ENCODE data around the gene TMEM98.

TMEM98 gene

DNA sequence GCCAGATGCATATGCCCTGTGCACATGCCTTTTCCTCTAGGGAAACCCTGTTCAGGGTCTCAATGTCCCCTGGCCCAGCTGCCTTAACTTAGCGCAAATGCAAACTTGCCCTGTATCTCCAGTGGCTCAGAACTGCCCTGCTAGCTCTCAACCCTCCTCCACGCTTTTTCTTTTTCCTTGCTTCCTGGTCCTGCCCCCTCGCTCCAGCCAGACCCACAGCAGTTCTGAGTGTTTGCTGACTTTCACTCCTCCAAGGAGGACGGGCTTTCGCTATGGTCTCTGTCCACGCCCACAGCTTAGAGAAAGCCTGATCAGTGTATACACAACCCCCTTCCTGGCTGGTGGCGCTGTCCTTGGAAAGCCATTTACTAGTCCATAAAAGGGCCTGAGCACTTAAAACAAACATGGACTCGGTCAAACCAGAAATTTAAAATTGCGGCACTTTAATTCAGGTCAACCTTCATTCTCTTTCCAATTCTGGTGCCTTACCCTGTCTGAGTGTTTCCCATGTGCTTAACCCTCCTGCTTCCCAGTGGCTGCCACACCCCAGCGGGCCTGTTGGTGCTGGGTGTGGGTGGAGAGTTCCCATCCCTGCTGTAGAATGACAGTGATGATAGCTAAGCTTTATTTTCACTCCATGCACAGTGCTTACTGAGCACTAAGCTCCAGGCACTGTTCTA lies 15.6 kb upstream of the TMEM98 start:
- Mint-ChIP-seq H3K4me1 (peaks cover 10% of the 10 kb centered on the region), H3K27ac (peak overlapping the region; percentile 23 to 84 (median 46)), H3K4me3 (peak overlapping the region; percentile 17 to 51 (median 22)), H3K36me3 (ENCODE audit: low read depth) (no peaks in the 10 kb centered on the region), H3K9me3 (no peaks in the 10 kb centered on the region), H3K27me3 (ENCODE audit: low read depth) (no peaks in the 10 kb centered on the region)
- TF ChIP-seq, protein P1, sequence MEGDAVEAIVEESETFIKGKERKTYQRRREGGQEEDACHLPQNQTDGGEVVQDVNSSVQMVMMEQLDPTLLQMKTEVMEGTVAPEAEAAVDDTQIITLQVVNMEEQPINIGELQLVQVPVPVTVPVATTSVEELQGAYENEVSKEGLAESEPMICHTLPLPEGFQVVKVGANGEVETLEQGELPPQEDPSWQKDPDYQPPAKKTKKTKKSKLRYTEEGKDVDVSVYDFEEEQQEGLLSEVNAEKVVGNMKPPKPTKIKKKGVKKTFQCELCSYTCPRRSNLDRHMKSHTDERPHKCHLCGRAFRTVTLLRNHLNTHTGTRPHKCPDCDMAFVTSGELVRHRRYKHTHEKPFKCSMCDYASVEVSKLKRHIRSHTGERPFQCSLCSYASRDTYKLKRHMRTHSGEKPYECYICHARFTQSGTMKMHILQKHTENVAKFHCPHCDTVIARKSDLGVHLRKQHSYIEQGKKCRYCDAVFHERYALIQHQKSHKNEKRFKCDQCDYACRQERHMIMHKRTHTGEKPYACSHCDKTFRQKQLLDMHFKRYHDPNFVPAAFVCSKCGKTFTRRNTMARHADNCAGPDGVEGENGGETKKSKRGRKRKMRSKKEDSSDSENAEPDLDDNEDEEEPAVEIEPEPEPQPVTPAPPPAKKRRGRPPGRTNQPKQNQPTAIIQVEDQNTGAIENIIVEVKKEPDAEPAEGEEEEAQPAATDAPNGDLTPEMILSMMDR (IDR thresholded peaks at IDR 0.05; ENCODE audit: unreplicated experiment in 3 of 3): peak in 1 of 3 experiments; percentile 9

DNA sequence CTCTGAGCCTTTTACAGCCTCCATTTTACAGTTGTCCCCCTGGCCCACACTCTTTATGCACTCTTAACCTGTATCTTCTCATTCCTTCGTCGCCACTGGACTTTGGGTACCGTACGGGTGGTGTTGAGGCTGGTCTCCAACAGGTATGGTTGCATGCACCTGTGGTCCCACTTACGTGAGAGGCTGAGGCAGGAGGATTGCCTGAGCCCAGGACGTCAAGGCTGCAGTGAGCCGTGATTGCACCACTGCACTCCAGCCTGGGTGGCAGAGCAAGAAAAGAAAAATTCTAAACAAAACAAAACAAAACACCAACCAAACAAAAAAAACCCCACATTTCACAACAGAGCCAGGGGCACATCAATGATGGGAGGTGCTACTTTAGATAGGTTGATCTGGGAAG lies 14.4 kb upstream of the TMEM98 start:
- Mint-ChIP-seq H3K27me3 (ENCODE audit: low read depth) (peaks cover 4% of the 10 kb centered on the region), H3K4me3 (no peak overlapping the region), H3K4me1 (peaks cover 10% of the 10 kb centered on the region), H3K9me3 (no peaks in the 10 kb centered on the region), H3K36me3 (ENCODE audit: low read depth) (no peaks in the 10 kb centered on the region), H3K27ac (peak overlapping the region in 1 of 3 experiments; percentile 21)
- TF ChIP-seq, protein P1 (IDR thresholded peaks at IDR 0.05; ENCODE audit: unreplicated experiment in 3 of 3): no peak

DNA sequence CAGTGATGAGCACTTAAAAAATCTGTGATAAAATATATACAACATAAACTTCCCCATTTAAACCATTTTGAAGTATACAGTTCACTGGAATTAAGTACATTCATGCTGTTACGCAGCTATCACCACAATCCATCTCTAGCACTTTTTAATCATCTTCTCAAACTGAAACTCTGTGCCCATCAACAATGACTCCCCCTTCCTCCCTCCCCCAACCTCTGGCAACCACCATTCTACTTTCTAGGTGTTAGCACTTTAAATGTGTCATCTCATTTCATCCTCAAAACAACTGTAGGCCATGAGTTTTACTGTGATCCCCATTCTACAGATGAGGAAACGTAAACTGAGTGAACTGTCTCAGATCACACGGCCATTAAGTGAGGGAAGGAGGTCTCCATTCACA lies 13.8 kb upstream of the TMEM98 start:
- Mint-ChIP-seq H3K4me1 (peaks cover 10% of the 10 kb centered on the region), H3K4me3 (no peak overlapping the region), H3K27me3 (ENCODE audit: low read depth) (peaks cover 4% of the 10 kb centered on the region), H3K9me3 (no peaks in the 10 kb centered on the region), H3K27ac (no peak overlapping the region), H3K36me3 (ENCODE audit: low read depth) (no peaks in the 10 kb centered on the region)
- TF ChIP-seq, protein P1 (IDR thresholded peaks at IDR 0.05; ENCODE audit: unreplicated experiment in 3 of 3): no peak

DNA sequence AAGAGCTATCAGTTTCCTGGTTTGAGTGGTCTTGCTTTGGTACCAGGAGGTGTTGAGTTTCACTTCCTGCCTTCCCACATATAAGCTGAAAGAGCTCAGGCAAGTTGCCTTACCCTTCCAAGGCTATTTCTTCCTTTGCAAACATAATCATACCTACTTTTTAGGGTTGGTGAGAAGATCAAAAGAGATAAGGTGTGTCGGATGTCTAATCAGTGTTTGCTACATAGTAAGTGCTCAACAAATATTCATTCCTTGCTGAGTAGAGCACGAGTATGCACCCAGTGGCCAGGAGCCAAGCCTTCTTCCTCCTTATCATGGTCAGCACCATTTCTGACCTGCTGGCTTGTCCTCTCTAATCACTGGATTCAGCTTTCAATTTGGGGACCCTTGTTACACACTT lies 12.7 kb upstream of the TMEM98 start:
- H3K36me3 Mint-ChIP-seq (ENCODE audit: low read depth): no peaks in the 10 kb centered on the region
- H3K4me1 Mint-ChIP-seq: peaks cover 10% of the 10 kb centered on the region
- H3K27me3 Mint-ChIP-seq (ENCODE audit: low read depth): peaks cover 4% of the 10 kb centered on the region
- H3K4me3 Mint-ChIP-seq: no peak overlapping the region
- no peaks in the 10 kb centered on the region for H3K9me3 Mint-ChIP-seq
- no peak overlapping the region for H3K27ac Mint-ChIP-seq
- TF ChIP-seq, protein P1 (IDR thresholded peaks at IDR 0.05; ENCODE audit: unreplicated experiment in 3 of 3): no peak

DNA sequence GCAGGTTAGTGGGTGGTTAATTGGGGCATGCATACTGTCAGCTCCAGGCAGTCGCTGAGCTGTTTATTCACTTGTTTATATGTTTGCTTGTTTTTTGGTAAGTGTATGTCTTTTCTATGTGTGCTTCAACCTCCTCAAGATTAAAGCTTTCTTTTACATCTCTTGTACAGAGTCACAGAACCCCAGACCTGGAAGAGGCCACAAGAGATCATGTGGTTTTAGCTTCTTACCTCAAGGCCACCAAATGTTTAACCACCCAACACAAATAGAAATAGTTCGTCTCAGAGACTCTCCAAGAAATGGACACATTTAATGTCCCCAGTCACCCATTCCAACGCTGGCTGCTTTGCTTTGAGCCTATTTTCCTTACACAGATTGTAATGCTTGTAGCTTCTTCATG lies 11.8 kb upstream of the TMEM98 start:
- no peak overlapping the region for H3K4me3 Mint-ChIP-seq
- no peak overlapping the region for H3K27ac Mint-ChIP-seq
- H3K36me3 Mint-ChIP-seq (ENCODE audit: low read depth): no peaks in the 10 kb centered on the region
- H3K4me1 Mint-ChIP-seq: peaks cover 10% of the 10 kb centered on the region
- peaks cover 4% of the 10 kb centered on the region for H3K27me3 Mint-ChIP-seq (ENCODE audit: low read depth)
- TF ChIP-seq, protein P1 (IDR thresholded peaks at IDR 0.05; ENCODE audit: unreplicated experiment in 3 of 3): no peak
- no peaks in the 10 kb centered on the region for H3K9me3 Mint-ChIP-seq

DNA sequence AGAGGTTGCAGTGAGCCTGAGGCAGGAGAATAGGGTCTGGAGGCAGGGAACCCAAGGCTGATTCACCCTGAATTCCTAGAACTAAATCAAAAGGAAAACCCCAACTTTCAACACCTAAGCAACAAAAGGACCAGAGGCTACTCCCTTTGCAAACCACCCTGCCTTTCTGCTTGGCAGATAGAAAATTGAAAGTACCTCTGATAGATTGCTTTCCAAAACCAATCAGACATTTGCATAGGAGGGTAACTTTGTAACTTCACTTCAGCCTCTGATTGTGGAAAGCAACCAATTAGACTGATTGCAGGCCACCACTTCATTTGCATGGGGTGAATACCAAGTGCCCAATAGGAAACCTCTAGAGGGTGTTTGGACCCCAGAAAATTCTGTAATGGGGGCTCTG lies 10.9 kb upstream of the TMEM98 start:
- no peaks in the 10 kb centered on the region for H3K9me3 Mint-ChIP-seq
- no peak overlapping the region for H3K4me3 Mint-ChIP-seq
- no peak overlapping the region for H3K27ac Mint-ChIP-seq
- TF ChIP-seq, protein P1 (IDR thresholded peaks at IDR 0.05; ENCODE audit: unreplicated experiment in 3 of 3): no peak
- peaks cover 5% of the 10 kb centered on the region for H3K4me1 Mint-ChIP-seq
- peaks cover 4% of the 10 kb centered on the region for H3K27me3 Mint-ChIP-seq (ENCODE audit: low read depth)
- H3K36me3 Mint-ChIP-seq (ENCODE audit: low read depth): no peaks in the 10 kb centered on the region

All from nephron (organoid).